NCI-H1105 (cell line): Measurements from ENCODE around the gene ZNF536.
"Not testable (repeated sequence)": the region's sequence is repeated elsewhere in the genome, so short reads cannot be mapped to it uniquely, and the experiment has no call there.

Source experiments
- DNase-seq: peaks from one replicate; lab custom pipeline; 2025; lab: John Stamatoyannopoulos, UW

Gene ZNF536

DNA sequence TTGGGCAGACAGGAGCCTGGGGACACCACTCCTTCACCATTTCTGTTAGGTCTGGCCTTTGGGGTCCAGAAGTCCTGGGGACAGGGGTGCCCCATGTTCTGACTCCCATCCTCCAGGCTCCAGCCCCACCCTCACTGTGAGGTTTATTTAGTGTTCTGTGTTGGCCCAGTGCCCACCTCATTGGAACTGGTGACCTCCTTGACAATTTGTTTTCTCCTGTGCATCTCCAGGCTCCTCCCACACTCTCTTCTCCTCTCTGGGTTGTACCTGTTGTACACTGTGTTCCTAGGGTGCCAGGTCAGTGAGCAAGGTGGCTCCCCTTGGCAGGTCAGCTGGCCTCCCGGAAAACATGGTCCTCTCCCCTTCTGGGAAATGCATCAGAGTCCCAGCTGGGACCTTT, 110.8 kb downstream of the ZNF536 start:
- no peak for DNase-seq

DNA sequence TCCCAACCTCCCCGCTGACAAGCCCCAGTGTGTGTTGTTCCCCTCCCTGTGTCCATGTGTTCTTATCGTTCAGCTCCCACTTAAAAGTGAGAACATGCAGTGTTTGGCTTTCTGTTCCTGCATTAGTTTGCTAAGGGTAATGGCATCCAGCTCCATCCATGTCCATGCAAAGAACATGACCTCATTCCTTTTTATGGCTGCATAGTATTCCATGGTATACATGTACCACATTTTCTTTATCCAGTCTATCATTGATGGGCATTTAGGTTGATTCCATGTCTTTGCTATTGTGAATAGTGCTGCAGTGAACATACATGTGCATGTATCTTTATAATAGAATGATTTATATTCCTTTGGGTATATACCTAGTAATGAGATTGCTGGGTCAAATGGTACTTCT, 114.1 kb downstream of the ZNF536 start:
- DNase-seq, result not testable (repeated sequence)

DNA sequence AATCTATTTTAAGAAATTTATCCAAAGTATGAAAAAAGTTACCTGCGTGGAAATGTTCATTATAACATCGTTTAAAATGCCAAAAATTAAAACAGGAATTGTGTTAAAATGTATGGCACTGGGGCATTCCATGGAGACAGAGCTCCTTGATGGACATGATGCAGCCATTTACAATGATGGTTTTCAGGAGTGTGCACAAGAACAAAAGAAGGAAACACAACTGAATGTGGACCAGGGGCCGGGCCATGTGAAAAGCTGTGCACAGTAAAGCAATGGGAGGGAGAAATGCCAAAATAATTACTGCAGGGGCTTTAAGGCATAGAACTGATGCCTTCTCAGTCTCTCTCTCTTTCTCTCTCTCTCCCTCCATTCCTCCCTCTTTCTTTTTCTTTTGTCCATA, 115.0 kb downstream of the ZNF536 start:
- DNase-seq, result no peak

DNA sequence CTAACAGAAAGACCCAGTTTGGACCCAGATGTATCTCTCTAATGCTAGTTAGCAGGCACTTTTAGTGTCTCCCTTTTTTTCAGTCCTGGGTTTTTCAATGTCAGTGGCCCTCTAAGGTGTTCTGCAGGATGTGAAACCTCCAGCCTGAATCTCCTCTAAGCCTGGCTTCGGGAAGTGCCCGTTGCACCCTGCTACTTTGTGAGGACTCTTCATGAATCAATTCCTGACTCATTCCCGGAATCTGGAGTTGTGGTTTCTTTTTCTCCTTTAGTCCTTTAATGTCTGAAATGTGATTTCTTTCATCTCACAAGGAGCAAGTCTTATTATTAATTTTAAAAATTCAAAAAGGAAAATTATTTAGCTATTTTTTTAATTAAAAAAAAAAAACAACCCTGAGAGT, 116.0 kb downstream of the ZNF536 start:
- DNase-seq, result no peak

DNA sequence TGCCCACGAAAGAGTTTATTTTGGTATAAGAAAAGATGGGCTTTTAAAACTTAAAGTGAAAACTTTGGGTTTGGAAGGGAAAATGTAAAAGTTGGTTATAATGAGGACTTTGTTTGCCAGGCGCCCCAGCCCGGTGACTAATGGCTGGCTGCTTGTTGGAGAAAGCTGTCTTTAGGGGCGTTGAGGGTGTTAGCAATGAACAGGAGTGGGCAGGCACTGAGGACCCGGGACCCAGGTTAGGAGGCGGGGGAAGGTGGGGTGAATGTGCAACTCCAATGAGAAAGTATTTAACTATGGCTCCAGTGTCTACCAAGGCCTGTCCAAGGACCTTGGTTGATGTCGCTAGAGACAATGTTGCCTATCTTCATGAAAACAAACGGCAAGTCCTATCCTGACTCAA, 118.6 kb downstream of the ZNF536 start:
- no peak for DNase-seq

DNA sequence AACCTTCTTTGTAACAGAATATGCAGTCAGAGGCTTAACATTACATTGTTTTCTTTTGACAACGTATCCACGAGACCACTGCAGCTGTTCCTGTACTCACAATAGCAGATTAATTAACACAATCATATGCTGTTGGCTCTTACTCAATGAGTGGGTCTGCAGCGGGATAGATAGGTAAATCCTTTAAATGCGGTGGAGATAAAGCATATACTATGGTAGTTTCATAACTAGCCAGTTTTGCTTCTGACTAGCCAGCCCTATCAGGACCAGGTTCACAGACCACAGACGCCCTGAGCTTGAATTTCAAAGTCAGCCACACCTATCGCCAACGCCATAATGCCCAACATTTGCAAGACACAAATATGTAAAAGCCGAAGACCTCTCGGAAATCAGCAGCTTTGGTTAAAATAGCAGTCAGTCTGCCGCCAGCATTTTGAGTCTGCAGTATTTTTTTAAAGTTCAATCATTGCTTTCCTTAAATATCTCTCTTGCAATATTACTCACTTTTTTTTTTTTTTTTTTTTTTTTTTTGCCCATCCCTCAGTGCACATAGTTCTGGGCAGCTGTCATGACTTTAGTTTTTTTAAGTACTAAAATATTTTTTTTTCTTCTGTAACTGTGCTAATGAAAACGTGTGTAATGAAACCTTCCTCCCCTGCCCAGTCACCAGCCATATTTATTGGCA, 120.5 kb downstream of the ZNF536 start:
- DNase-seq, result peak; percentile 84

DNA sequence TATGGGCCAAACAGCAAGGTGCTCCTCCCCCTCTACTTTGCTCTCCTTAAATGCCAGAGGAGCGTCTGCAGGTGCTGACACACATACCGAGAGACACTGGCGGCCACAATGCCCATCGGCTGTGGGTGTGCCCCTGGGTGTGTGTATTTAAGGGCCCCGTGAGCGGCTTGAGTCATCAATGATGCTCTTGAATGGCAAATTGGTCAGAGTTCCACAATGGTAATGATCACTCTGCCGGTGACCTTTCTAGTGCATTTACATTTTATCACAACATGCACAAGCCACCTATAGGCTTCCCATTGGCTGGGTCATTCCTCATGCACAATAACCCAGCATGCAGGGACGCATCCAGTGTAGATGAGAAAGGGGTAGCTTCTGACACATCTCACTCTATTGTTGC, 124.8 kb downstream of the ZNF536 start:
- no peak for DNase-seq

DNA sequence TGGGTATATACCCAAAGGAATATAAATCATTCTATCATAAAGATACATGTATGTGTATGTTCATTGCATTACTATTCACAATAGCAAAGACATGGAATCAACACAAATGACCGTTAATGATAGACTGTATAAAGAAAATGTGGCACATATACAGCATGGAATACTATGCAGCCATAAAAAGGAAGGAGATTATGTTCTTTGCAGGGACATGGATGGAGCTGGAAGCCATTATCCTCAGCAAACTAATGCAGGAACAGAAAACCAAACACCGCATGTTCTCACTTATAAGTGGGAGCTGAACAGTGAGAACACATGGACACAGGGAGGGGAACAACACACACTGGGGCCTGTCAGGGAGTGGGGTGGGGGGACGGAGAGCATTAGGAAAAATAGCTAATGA, 125.9 kb downstream of the ZNF536 start:
- DNase-seq, result not testable (repeated sequence)

DNA sequence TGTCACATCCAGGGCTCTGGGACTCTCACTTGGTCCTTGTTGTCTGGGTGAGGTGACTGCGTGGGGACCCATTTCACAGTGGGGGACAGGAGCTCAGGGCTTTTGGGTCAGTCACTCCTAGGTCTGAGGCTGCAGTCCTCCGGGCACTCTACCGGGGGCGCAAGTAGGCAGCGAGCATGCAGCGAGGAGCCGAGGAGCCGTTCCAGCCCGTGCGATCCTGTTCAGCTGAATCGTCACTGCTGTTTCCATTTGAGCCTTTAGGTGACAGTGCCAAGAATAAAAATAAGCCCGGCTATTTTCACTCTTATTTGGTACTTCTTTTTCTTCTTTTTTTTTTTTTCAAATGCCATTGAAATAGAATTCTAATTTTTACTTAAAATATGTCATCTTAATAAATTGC, 126.5 kb downstream of the ZNF536 start:
- no peak for DNase-seq

DNA sequence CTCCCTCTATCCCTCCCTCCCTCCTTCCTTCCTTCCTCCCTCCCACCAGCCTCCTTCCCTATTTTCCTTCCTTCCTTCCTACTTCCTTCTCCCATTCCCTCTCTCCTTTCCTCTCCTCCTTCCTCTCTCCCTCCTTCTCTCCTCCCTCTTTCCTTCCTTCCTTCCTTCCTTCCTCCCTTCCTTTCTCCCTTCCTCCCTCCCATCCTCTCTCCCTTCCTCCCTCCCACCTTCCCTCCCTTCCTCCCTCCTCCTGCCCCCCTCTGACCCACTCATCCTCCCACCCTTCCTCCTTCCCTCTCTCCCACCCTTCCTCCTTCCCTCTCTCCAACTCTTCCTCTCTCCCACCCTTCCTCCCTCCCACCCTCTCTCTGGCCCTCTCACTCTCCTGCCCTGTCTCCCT, 132.1 kb downstream of the ZNF536 start:
- DNase-seq, result no peak

DNA sequence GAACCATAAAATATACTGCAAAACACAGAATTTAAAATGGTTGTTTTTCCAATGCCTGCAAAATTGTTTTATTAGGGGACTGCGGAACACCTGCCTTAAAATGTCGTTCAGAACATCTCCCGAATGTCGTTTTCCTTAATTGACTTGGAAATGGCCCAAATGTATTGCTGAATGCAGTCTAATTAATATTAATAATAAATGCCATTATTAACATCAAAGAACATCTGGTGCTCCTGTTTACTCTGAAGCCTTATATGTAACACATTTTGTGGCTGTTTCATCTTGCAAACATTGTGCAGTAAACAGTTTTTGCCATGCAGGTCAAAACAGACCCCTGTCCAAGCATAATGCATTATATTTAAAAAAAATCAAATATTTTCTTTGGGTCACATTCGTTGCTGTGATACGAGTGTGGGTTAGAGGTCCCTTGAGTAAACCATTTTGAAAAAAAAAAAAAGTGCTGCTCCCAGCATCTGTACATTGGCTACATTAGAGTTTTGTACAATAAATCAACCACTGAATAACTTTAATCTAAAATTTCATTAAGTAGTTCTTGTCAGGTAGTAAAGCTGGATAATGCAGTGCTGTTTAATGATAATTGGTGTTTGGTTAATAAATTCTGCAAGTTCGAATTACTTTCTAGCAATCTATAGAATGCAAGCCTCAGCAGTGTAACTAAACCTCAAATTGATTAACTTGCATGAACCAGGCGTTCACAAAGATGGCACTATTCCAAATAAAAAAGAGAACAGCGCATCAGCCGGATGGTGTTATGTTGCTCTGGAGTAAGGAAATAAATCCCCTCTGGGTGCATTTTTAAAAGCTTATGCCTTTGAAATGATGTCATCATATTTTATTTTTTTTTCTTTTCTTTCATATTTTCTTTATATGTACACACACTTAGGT, 140.2 kb downstream of the ZNF536 start:
- peak; percentile 95 for DNase-seq

DNA sequence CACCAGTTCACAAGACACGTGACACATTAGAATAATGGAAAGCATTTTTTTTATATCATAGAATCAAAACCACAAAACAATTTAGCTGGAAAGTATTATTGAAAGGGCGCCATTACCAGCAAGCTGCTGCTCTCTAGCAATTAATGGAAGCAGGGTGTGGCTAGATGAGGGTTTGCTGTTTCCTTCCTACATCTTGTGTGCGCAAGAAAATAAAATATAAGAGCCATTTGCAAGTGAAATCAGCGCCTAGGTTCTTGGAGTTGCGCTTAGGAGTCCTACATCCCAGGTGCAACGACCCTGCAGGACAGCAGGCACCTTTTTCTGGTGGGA, 140.9 kb downstream of the ZNF536 start:
- DNase-seq, result peak; percentile 95

DNA sequence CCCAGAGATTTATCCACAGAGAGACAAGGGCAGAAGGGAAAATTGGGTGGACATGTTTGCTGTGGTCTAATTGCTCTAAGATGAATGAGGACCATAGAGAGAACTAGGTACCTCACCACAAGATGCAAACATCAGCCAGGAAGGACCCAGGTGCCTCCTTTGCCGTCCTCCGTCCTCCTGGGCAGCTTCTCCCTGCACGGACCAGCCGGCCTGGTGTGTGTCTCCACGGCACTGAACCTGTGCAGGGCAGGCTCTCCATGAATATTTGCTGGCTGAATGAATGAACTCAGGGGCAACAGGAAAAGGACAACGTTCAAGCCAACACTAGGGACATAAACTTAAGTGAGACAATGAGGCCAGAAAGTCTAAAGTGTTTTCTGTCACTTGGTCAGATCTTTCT, 143.9 kb downstream of the ZNF536 start:
- DNase-seq, result no peak

DNA sequence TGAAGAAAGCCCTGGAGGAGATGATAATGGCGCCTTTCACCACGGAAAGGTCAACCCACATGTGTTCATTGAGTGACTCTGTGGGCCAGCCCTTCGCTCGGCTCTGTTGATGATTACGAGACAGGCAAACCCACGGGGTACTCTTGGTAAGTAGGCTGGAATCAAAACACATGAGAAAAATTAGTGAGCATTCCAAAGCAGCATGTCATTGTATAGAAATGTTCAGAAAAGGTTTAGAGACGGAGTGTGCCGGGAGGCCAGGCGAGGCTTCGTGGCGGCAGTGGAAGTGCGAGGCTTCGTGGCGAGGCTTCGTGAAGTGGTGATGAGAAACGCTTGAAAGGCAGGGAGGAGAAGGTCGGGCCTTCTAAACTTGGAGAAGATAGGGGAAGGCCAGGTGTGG, 144.3 kb downstream of the ZNF536 start:
- no peak for DNase-seq

DNA sequence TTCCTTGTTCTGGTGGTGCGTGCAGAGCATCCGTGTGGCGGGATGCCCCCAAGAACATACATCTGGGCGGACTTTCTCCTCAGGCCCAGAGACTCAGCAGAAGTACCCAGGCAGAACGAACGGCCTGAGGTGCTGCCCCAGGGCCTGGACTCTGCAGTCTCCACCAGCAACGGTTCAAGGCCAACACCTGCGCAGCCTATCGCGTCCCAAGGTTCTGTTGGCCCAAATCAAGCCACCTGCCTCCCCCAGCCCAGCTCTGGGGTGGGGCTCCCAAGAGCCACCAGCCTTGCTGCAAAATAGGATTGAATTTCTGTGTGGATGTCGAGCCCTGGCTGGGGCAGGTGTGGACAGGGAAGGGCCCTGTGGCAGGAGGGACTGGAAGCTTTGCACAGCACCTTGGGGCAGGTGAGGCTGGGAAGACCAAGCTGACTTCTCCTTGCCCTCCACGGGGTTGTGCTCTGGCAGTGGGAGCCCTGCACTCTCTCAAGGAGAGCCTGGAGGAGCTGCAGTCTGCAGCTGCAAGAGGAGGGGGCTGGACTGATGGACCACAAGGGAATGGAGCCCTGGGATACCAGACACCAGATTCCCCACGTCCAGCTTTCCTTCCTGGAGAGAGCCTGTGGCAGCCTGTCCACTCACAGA, 146.9 kb downstream of the ZNF536 start:
- DNase-seq, result no peak

DNA sequence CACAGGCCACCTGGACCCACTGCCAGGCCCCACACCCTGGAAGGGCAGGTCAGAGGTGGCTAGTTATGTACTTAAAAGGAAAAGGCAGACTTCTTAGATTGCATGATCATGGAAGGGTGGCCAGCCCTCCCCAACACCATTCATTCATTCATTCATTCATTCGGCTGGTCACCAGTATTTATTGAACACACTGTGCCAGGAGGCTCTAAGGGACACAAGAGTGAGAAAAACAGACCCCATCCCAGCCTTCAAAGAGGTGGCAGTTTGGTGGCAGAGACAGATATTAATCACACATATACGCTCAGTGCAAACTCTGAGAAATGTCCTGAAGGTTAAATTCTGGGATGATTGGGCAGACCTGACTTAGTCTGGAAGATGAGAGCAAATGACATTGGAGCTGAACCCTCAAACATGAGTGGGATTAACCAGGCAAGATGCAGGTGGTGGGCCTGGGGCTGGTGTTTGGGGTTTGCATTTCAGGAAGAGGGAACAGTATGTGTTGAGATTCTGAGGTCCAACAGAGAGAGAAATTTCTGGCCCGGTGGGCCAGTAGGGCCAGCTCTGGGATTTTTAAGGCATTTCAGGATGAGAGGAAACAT, 147.5 kb downstream of the ZNF536 start:
- DNase-seq, result no peak

DNA sequence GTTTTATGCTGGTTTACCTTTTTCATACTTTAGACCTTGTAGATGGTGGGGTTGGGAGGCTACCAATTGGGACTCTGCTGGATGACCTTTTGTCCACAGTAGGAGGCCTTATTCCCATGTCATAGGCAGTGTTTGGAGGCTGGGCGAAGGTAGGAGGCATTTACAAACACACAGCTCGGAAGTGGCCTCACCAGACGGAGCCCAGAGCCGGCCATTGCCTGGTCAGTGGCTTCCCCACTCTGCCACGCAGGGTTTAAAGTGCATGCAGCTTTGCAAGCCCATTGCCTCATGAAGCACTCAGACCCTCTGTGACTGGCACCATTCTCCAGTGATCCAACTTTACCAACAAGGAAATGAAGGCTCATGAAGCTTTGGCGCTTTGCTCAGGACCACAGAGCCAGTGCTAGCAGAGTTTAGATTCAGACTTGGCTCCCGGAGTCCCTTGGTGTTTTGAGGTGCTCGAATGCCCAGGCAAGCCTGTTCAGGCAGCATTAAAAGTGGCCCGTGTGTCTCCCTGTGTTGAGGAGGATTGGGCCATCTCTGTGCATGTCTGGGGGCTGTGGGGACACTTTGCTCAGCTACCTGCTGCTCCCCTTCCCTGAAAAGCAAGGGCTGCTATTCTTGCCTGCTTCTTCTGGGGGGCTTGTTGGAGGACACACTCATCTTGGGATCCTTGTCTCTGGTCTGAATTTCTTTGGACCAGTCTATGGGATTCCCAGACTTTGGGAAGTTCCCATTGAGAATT, 148.7 kb downstream of the ZNF536 start:
- no peak for DNase-seq

DNA sequence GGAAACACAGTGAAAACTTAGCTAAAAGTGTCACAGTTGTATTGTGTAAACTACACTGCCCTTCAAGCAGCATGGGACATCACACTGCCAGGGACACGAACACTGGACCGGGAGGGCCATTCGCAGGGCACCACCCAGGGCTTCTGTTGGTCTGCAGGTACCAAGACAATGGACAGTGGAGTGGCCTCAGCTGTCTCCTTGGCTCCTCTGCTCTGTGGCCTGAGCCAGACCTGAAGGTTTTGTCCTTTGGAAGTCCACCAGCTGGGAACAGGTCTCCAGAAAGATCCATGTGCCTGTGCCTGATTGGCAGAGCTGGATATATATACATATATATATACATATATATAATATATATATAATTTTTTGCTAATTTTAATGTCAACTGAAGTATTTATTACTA, 149.8 kb downstream of the ZNF536 start:
- DNase-seq, result no peak

DNA sequence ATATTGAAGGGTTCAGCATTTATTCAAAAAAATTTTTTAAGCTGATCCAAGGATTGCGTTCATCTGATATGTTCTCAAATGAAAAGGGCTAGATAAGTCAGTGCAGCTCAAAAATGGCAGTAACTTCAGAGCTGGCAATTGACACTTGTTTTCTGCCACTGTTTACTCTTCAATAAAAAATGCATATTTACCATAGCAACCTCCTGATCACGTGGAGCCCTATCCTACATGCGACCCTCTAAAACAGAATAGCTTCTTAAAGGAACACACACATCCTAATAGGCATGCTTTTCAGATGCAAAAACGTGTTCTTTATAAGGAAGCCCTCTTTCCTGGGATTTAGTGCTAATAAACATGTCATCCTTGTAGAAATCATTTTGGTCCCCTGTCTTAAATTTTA, 150.2 kb downstream of the ZNF536 start:
- DNase-seq, result peak; percentile 32

DNA sequence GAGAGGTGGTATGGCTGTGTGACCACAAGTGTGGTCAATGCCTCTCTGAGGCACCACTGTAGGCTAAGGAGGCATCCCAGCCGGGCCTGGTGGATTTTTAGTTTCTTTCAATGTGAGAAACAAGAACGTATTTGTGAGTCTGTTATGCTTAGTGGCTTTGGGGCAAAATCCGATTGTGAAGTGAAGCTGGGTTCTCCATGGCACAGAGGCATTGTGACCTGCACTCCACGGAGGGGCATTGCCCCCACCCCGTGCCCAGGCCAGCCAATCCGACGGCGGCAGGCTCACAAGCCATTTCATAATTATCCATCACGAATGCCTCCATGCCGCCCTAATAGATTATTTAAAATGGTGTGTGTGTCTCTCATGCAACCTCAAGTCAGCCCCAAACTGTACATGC, 151.6 kb downstream of the ZNF536 start:
- DNase-seq, result no peak

DNA sequence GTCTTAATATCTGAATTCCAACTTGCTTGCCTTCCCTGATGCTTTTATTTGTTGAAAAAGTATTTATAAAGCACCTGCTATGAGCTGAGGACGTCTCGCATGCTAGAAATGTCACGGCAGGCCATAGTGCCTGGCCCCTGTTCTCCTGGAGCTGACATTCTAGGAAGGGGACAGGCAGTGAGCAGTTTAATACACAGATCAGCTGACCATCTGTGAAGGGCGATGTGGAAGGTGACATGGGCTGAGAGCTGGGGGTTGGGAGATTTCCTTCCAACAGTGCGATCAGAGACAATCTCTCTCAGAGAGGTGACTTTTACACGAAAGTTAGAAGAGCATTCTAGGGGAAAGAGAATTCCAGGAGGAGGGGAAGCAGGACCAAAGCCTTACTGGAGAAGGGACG, 153.2 kb downstream of the ZNF536 start:
- no peak for DNase-seq

DNA sequence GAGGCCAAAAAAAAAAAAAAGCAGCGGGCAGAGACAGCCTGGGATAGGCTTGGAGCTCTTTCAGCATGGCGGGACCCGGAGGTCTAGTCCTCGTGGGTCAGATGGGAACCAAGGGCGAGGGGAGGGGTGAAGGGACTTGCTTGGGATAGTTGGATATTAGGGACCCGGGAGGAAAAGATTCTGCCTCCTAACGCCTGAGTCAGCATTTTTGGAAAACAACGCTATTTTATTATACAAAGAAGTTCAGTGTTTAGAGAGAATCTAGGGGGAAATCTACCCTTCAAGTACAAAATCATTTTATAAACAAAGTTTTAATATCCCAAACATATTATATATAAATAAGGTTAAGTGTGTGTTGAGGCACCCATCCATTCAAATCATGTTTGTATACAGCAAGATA, 156.7 kb downstream of the ZNF536 start:
- DNase-seq, result no peak
